Fibroblast of skin of right biceps (primary cell): Measurements from ENCODE around the gene STK31.
"Not testable (repeated sequence)": the region's sequence is repeated elsewhere in the genome, so short reads cannot be mapped to it uniquely, and the experiment has no call there.

Experiments
- DNase-seq: peaks from one replicate; pipeline ENCODE4 v3.0.0-alpha.2; 2013

The STK31 gene

GRCh38 chr7:23710000-23710399 is at the start of gene STK31:
TSS of gene STK31 (plus strand) at chr7:23710219. CDS start at chr7:23710286, 67 bp downstream.
- DNase-seq: no peak

DNA sequence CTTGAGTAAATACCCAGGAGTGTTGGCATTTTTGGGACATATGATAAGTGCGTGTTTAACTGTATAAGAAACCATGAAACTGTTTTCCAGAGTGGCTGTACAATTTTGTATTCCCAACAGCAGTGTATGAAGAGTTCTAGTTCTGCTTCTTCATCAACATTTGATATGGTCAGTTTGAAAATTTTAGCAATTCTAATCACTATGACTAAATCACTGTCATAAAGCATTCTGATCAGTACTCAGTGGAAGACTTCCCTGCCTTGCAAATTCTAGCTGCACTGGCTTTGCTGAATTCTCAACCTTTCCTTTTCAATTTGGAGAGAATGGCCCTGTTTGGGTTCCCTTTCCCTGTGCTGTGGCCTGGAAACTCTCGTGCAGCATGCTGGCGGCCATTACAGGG is 48.6 kb upstream of the STK31 start:
- no peak for DNase-seq

DNA sequence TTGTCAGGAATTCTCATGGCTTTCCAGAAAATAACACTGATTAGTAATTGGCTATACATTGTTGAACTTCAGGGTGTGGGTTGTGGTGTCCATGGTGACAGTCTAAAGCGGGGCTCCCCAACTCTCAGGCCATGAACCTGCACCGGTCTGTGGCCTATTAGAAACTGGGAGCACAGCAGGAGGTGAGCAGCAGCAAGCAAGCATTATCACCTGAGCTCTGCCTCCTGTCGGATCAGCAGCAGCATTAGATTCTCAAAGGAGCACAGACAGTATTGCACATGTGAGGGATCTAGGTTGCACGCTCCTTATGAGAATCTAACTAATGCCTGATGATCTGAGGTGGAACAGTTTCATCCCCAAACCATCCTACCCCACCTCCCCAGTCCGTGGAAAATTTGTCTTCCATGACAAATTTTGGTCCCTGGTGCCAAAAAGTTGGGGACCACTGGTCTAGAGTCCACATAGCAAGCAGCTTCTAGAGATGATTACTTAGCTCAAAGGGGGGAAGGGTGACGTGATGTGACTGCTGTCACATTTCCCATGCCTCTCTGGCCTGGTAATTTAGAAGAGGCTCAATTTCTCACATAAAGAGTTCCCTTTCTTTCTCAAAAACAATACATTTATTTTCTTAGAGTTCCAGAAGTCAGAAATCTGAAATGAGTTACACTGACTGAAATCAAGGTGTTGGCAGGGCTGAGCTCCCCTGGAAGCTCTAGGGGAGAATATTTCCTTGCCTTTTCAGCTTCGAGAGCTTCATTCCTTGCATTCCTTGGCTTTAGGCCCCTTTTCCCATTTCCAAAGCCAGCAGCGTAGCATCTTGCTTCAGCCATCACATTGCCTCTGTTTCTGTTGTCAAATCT is 47.7 kb upstream of the STK31 start:
- DNase-seq: peak; percentile 59

DNA sequence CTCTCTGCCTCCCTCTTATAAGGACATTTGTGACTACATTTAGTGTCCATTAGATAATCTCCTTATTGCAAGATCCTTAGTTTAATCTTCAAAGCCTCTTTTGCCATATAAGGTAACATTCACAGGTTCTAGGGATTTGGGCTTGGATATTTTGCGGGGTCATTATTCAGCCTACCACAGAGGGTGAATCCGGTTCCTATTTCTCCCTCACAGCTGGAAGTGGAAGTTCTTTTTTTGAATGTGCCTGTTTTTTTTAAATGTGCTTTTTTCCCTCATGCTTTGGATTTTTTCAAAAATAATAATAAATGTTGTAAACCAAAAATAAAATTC is 47.1 kb upstream of the STK31 start:
- DNase-seq: no peak

DNA sequence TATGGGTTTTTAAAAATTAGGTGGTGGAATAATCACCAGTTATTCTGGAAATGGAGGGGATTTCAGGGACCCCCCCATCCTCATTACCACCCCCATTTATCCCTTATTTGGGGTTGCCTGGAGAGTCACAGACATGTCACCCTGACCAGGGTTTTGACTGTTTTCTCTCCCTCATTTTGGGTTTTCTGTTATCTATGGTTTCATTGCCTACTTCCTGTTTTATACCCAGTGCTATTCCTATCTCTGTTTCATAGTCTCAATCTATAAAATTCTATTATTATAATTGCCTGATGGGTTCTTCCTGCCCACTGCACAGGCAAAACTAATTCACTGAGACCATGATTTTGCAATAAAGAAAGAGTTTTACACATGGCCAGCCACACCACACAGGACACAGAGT is 45.9 kb upstream of the STK31 start:
- DNase-seq: no peak

- no peak for DNase-seq
Observed at GRCh38 chr7:23672033-23672432, 38.0 kb upstream of the STK31 start.

- peak; percentile 75 for DNase-seq
Observed at GRCh38 chr7:23679898-23680413, 30.1 kb upstream of the STK31 start, which contains the start of gene FAM221A. TSS of gene FAM221A (plus strand) at chr7:23680199. CDS start at chr7:23680219, 20 bp downstream.

DNA sequence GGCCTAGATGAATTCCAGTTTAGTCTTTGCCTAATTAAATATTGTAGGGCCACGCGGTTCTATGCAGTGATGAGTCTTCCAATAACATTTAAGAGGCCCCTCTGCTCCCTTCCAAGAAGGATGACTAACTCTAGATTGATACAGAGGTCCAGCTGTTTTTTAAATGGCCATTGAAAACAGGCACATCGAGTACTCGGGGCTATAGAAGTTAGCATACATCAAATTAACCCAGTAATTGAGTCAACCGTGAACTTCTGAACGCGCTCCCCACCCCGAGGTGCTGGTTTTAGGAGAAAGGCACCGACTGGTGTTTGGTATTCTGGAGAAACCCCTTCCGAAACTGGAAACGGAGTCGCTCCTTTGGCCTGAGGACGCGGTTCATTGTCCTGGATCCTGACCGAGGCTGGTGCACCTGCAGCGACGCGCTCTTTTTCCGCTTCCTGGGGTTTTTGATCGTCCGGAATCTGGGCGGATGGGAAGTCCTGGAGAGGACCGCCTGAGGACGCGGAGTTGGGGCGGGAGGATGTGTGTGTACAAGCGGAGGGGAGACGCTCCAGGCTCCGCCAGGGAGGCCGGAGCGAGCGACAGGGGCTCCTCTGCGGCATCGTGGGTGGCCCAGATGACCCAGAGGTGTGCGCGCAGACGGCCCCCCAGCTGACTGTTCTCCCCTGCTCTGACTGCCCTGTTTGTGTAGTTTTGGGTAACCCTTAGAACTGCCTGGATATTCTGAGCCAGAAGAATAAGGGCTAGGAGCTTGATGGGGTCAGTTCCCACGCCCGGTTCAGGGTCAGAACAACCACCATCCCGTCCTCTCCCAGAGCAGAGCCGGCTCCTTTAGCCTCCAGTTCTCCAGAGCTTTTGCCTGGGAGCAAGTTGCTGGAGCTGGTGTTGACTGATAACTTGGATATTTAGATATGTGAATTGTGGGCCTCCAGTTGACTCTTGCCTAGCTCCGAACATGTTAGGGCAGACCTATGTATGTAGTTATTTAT is 29.3 kb upstream of the STK31 start:
- DNase-seq: peak; percentile 45

DNA sequence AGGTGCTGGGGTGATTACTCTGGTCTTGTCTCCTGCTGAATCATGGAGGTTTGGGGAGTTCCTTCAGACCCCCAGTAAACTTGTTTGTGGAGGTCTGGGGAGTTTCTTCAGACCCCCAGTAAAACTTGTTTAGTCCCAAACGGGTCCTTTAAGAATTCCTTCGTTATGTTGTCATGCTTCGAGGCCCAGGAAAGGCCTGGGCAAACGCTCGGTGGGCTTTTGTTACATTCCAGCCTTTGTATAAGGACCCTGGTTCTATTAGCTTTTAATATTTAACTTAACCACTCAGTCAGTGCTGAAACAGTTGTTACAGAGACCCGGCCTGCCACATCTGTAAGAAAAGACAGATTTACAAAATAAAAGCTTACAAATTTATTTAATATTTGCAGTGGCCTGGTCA is 26.0 kb upstream of the STK31 start:
- DNase-seq: not testable (repeated sequence)

DNA sequence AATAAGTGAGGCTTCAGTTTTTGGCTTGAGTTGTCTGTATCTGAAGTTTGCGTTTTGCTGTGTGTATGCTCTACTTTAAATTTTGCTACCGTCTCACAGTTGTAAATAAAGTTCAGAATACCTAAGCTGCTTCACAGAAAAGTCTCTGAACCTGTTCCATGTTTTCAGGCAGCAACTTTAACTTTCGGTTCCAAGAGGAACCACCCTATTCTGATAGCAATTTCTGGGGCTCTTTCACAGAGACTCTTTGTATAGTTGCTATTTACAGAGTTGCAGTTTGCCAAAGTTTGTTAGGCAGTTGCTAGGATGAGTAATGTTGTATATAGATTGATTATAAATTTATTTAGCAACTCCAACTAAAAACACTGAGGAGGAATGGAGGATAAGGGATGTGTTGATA is 24.3 kb upstream of the STK31 start:
- DNase-seq: no peak

- peak; percentile 33 for DNase-seq
Observed at GRCh38 chr7:23687011-23687410, 23.0 kb upstream of the STK31 start.

DNA sequence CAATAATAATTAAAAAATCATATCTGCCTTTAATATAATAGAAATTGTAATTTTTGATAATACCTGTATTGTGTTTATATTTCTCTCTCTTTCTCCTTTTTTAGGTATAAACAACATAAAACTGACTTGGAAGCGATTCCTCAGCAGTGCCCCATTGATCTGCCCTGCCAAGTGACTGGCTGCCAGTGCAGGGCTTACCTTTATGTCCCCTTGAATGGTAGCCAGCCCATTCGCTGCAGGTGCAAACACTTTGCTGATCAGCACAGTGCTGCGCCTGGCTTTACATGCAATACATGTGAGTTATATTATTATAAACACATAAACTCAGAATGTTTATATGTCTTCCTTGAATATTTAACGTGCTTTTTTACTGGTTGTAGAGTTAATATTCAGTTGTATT is 20.9 kb upstream of the STK31 start:
- no peak for DNase-seq

DNA sequence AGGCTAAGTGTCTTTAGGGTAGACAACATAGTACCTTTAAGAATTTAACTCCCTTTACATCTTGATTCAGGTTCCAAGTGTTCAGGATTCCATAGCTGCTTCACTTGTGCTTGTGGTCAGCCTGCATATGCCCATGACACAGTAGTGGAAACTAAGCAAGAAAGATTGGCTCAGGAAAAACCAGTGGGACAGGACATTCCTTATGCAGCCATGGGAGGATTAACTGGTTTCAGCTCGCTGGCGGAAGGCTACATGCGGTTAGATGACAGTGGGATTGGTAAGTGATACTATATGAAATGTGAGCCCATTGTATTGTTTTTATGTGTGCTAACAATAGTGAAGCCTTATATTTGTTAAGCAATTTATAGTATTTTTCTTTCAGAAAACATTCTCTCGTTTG is 18.7 kb upstream of the STK31 start:
- no peak for DNase-seq

DNA sequence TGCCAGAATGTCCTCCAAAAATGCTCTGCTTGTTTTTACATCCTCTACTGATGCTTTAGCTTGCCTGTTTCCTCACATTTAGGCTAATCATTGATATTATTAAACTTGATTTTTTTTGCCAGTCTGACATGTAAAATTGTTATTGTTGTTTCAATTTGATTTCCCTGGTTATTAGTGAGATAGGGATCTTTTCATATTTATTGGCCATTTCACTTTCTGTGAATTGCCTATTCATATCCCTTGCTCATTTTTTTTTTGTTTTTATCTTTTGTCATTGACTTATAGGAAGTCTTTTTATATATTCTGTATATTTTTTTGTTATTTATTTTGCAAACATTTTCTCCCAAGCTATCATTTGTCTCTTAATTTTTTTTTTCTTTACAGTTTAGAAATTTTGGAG is 16.8 kb upstream of the STK31 start:
- DNase-seq: no peak

DNA sequence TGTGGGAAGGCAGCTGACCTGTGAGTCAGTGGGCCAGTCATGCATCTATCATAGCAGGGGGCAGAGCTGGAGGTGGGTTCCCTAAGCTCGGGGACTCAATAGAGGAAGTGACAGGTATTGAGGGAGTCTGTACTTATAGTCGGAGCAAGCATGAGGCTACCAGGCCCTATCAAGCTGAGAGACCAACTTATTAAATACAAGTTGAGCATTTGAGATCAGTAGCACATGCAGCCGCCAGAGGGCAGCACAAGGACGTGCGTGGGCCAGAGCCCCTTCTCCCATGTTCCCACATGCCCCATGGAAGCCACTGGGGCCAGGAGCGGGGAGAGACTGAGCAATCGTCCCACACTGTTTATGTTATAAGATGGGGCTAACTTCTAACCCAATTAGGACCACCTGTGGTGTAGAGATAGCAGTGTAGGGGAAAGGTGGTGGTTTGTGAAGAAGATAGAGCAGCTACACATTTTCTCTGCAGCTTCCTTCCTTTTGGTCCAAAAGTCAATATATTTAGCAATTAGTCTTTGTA is 13.0 kb upstream of the STK31 start:
- peak; percentile 63 for DNase-seq

- no peak for DNase-seq
Observed at GRCh38 chr7:23698822-23699221, 11.2 kb upstream of the STK31 start.

GRCh38 chr7:23700046-23700445 is 10.0 kb upstream of the STK31 start:
- DNase-seq: no peak

DNA sequence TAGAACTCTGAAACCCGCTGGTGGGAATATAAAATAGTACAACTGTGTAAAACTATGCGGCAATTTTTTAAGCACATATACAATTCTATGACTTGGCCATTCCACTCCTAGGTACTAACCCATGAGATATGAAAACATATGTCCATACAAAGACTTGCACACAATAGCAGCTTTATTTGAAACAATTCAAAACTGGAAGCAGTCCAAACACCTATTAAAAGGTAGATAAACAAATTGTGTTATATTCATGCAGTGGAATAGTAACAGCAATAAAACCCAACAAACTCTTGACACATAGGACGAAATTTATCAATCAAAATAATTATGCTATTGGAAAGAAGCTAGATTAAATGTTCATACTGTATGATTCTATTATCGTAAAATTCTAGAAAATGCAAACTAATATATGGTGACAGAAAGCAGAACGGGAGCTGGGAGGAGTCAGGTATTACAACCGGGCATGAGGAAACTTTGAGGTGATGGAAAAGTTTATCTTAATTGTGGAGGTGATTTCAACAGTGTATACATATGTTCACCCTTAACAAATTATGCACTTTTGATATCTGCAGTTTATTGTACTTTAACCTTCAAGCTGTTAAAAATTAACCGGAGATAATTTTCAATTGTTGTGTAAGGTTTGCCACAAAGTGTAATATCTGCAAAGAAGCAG is 803 bp upstream of the STK31 start:
- no peak for DNase-seq

GRCh38 chr7:23712368-23713284 is 2.6 kb downstream of the STK31 start:
- DNase-seq: peak; percentile 71

DNA sequence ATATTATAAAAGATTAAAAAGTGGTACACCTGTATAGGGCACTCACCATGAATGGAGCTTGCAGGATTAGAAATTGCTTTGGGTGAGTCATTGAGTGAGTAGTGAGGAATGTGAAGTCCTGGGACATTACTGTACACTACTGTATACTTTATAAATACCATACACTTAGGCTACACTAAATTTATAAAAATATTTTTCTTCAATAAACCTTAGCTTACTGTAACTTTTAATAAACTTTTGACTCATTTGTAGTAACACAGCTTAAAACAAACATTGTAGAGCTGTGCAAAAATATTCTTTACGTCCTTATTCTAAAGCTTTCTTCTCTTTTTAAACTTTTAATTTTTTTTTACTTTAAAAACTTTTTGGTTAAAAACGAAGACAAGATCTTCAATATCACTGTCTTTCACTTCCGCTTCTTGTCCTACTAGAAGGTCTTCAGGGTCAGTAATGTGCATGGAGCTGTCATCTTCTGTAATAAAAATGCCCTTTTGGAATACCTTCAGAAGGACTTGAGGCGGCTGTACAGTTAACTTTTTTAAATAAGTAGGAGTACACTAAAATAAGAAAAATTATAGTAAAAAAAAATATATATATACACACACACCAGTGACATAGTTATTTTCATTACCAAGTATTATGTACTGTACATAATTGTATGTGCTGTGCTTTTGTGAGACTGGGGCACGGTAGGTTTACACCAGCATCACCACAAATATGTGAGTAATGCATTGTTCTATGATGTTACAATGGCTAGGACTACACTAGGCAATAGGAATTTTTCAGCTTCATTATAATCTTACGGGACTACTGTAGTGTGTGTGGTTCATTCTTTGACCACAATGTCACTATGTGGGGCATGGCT is 3.5 kb downstream of the STK31 start:
- peak; percentile 91 for DNase-seq

DNA sequence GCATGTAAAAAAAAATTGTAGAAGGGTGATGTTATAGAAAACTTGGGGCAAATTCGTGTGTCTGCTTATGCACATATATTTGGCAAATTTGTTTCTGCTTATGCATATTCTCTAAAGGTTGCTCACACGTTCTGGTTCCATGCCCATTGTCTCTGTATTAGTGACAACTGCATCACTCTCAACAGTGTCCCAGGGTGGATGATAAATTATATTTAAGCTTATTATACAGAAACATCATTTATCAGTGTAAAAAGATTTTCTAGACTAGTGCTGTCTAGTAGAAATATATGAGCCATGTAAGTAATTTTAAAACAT is 4.1 kb downstream of the STK31 start:
- DNase-seq: no peak
